NCI-H1930 (cell line): Measurements from ENCODE around the gene NR6A1.
"Not testable (repeated sequence)": the region's sequence is repeated elsewhere in the genome, so short reads cannot be mapped to it uniquely, and the experiment has no call there.

Experiments
- DNase-seq, 2 experiments: peaks; one replicate each; lab custom pipeline; 2025; lab: John Stamatoyannopoulos, UW

Gene NR6A1

GRCh38 chr9:124615840-124616239, 155.3 kb downstream of the NR6A1 start:
- not testable (repeated sequence) for DNase-seq

- no peak for DNase-seq
These were observed 155.9 kb downstream of the NR6A1 start for GRCh38 chr9:124615100-124615742.

- DNase-seq: no peak
These were observed 157.3 kb downstream of the NR6A1 start for GRCh38 chr9:124613849-124614248.

GRCh38 chr9:124611106-124611505, 160.0 kb downstream of the NR6A1 start:
- DNase-seq: no peak

GRCh38 chr9:124606027-124606426, 165.1 kb downstream of the NR6A1 start:
- no peak for DNase-seq

GRCh38 chr9:124605258-124605657, 165.9 kb downstream of the NR6A1 start:
- DNase-seq: no peak

- DNase-seq: no peak
These were observed 168.5 kb downstream of the NR6A1 start for GRCh38 chr9:124602632-124603031.

GRCh38 chr9:124602204-124602603, 168.9 kb downstream of the NR6A1 start:
- no peak for DNase-seq

GRCh38 chr9:124600407-124600806, 170.7 kb downstream of the NR6A1 start:
- no peak for DNase-seq

GRCh38 chr9:124599121-124599795, 171.9 kb downstream of the NR6A1 start:
- no peak for DNase-seq

- DNase-seq: no peak
These were observed 173.1 kb downstream of the NR6A1 start for GRCh38 chr9:124598048-124598447.

GRCh38 chr9:124596172-124596839, 174.8 kb downstream of the NR6A1 start:
- no peak for DNase-seq

GRCh38 chr9:124595743-124596142, 175.4 kb downstream of the NR6A1 start:
- no peak for DNase-seq

- no peak for DNase-seq
These were observed 176.4 kb downstream of the NR6A1 start for GRCh38 chr9:124594673-124595072.

GRCh38 chr9:124594225-124594624, 176.9 kb downstream of the NR6A1 start:
- DNase-seq: no peak

- no peak for DNase-seq
These were observed 177.5 kb downstream of the NR6A1 start for GRCh38 chr9:124593651-124594058.

GRCh38 chr9:124593200-124593599, 177.9 kb downstream of the NR6A1 start:
- no peak for DNase-seq

- DNase-seq: no peak
These were observed 180.0 kb downstream of the NR6A1 start for GRCh38 chr9:124590889-124591641.

- DNase-seq: no peak
These were observed 186.5 kb downstream of the NR6A1 start for GRCh38 chr9:124584631-124585030.

GRCh38 chr9:124583134-124583533, 188.0 kb downstream of the NR6A1 start:
- no peak for DNase-seq

- DNase-seq: no peak
These were observed 190.9 kb downstream of the NR6A1 start for GRCh38 chr9:124580186-124580585.

GRCh38 chr9:124576751-124577150, 194.4 kb downstream of the NR6A1 start:
- no peak for DNase-seq
